HCT116 (cell line): Measurements from ENCODE around the gene TENM3. TPM values are rescaled to one million over a fixed set of nuclear protein-coding genes. Genes with fewer than 3 reads are reported as not detected.

Experiments
- ATAC-seq: fragments of 200-7000 bp; cut with Tn5 transposase; 2 replicates; pipeline ENCODE4 v1.9.1; 2020; ENCODE audit warnings: mild to moderate bottlenecking, moderate library complexity
- BruUV-seq: library from RNA; stranded (reverse); fragments of 400-500 nt; replicated peaks from 2 replicates; lab custom pipeline; 2021; lab: Mats Ljungman, UMichigan
- CTCF ChIA-PET: fragments of 300-600 bp; sonication (Branson Sonifier 250); formaldehyde crosslinking; loops from one replicate; lab custom pipeline; 2021; ENCODE audit warnings: antibody characterized with exemption; lab: Charles Lee
- POLR2A ChIA-PET: fragments of 300-600, 350-600 bp; sonication (Branson Sonifier 250); formaldehyde crosslinking; loops from one replicate; lab custom pipeline; 2021; ENCODE audit warnings: antibody characterized with exemption; lab: Charles Lee
- RAD21 ChIA-PET, 2 experiments: fragments of 300-600 bp; sonication (Branson Sonifier 250); formaldehyde crosslinking; loops; one replicate each; lab custom pipeline; 2023; ENCODE audit warnings: low total read pairs in 2 of 2; ENCODE audit not compliant: uncharacterized antibody in 2 of 2, unreplicated experiment in 2 of 2, low non-redundant PET in 1 of 2; lab: Charles Lee
- DNase-seq: peaks from one replicate; pipeline ENCODE4 v3.0.0-alpha.2; 2010; ENCODE audit warnings: low read depth, low spot score
- H2AFZ ChIP-seq: fragments of 200-600 bp; shearing (Covaris generic), sonication (generic); 2 replicates; pipeline ENCODE4 v1.6.1; 2017; ENCODE audit warnings: low read depth, mixed run types, mixed read lengths, antibody characterized with exemption, low read length; ENCODE audit not compliant: poor library complexity, severe bottlenecking
- H3K27ac ChIP-seq: 2 replicates; pipeline ENCODE4 v1.5.1; 2012; ENCODE audit warnings: low read depth, low read length
- H3K27me3 ChIP-seq: fragments of 200-600 bp; sonication (generic); 2 replicates; pipeline ENCODE4 v1.6.1; 2016; ENCODE audit warnings: mixed run types, low read length, mixed read lengths; ENCODE audit not compliant: insufficient read depth
- H3K36me3 ChIP-seq, 2 experiments: fragments of 200-500 bp in 1 of 2; fragments of 200-600 bp in 1 of 2; sonication (Bioruptor generic) in 1 of 2; sonication (generic) in 1 of 2; 2 replicates each; pipeline versions ENCODE4 v1.5.1 to v1.6.1; 2014 to 2016; ENCODE audit warnings: low read length in 2 of 2, inconsistent platforms in 1 of 2, mixed read lengths in 1 of 2, mixed run types in 1 of 2; ENCODE audit not compliant: insufficient read depth in 2 of 2, control insufficient read depth in 1 of 2
- H3K4me1 ChIP-seq, 2 experiments: fragments of 200-600 bp in 1 of 2; sonication (generic) in 1 of 2; 2 replicates each; pipeline versions ENCODE4 v1.5.1 to v1.6.1; 2012 to 2017; ENCODE audit warnings: low read length in 2 of 2, inconsistent platforms in 1 of 2, mild to moderate bottlenecking in 1 of 2, mixed read lengths in 1 of 2, mixed run types in 1 of 2, moderate library complexity in 1 of 2; ENCODE audit not compliant: insufficient read depth in 2 of 2, control insufficient read depth in 1 of 2
- H3K4me2 ChIP-seq: fragments of 200-600 bp; sonication (generic); 2 replicates; pipeline ENCODE4 v1.6.1; 2017; ENCODE audit warnings: mixed run types, low read length, mixed read lengths
- H3K4me3 ChIP-seq, 2 experiments: fragments of 200-600 bp in 1 of 2; sonication (generic) in 1 of 2; replicated peaks in 1 of 2; 2 replicates each; pipeline ENCODE4 v1.5.1; 2011 to 2016; ENCODE audit warnings: low read length in 2 of 2, control low read depth in 1 of 2, low read depth in 1 of 2, mild to moderate bottlenecking in 1 of 2, mixed read lengths in 1 of 2, mixed run types in 1 of 2
- H3K79me2 ChIP-seq: fragments of 200-600 bp; sonication (generic); 2 replicates; pipeline ENCODE4 v1.6.1; 2017; ENCODE audit warnings: mild to moderate bottlenecking, mixed run types, low read length, moderate library complexity, mixed read lengths; ENCODE audit not compliant: insufficient read depth
- H3K9ac ChIP-seq: fragments of 200-600 bp; sonication (generic); 2 replicates; pipeline ENCODE4 v1.6.1; 2016; ENCODE audit warnings: low read length, mixed read lengths
- H3K9me2 ChIP-seq: fragments of 200-600 bp; sonication (generic), shearing (Covaris generic); 2 replicates; pipeline ENCODE4 v1.6.1; 2017; ENCODE audit warnings: mixed run types, mild to moderate bottlenecking, moderate library complexity; ENCODE audit not compliant: insufficient read depth
- H3K9me3 ChIP-seq, 2 experiments: fragments of 200-500 bp in 1 of 2; fragments of 200-600 bp in 1 of 2; sonication (Bioruptor generic) in 1 of 2; sonication (generic) in 1 of 2; 2 replicates each; pipeline ENCODE4 v1.6.1; 2014 to 2017; ENCODE audit warnings: low read length in 2 of 2, mixed read lengths in 2 of 2, inconsistent platforms in 1 of 2, low read depth in 1 of 2, mild to moderate bottlenecking in 1 of 2, mixed run types in 1 of 2, moderate library complexity in 1 of 2; ENCODE audit not compliant: control insufficient read depth in 1 of 2, insufficient read depth in 1 of 2
- H4K20me1 ChIP-seq: fragments of 200-600 bp; sonication (generic), shearing (Covaris generic); 2 replicates; pipeline ENCODE4 v1.6.1; 2017; ENCODE audit warnings: mixed run types, mild to moderate bottlenecking, moderate library complexity; ENCODE audit not compliant: insufficient read depth
- ELF1 ChIP-seq: IDR thresholded peaks from 2 replicates; pipeline ENCODE4 v1.6.1; 2012; ENCODE audit warnings: low read depth, borderline replicate concordance
- EZH2phosphoT487 ChIP-seq: fragments of 200-600 bp; IDR thresholded peaks from 2 replicates; pipeline ENCODE4 v1.6.1; 2018; ENCODE audit warnings: antibody characterized with exemption, borderline replicate concordance
- FOSL1 ChIP-seq: IDR thresholded peaks from 2 replicates; pipeline ENCODE4 v1.6.1; 2012; ENCODE audit warnings: low read depth
- JUND ChIP-seq: IDR thresholded peaks from 2 replicates; pipeline ENCODE4 v1.6.1; 2012
- MAX ChIP-seq: IDR thresholded peaks from 2 replicates; pipeline ENCODE4 v1.6.1; 2012
- POLR2A ChIP-seq: IDR thresholded peaks from 2 replicates; pipeline ENCODE4 v1.7.0; 2011; ENCODE audit warnings: borderline replicate concordance; ENCODE audit not compliant: insufficient read depth, insufficient read length; ENCODE audit errors: extremely low read depth
- POLR2AphosphoS5 ChIP-seq: IDR thresholded peaks from 2 replicates; pipeline ENCODE4 v1.6.1; 2011; ENCODE audit warnings: mild to moderate bottlenecking, low read depth, low read length, moderate library complexity
- RAD21 ChIP-seq: IDR thresholded peaks from 2 replicates; pipeline ENCODE4 v1.6.1; 2012; ENCODE audit warnings: low read depth, mild to moderate bottlenecking
- SIN3A ChIP-seq: IDR thresholded peaks from 2 replicates; pipeline ENCODE4 v1.6.1; 2012; ENCODE audit warnings: low read depth
- SP1 ChIP-seq: IDR thresholded peaks from 2 replicates; pipeline ENCODE4 v1.6.1; 2012; ENCODE audit warnings: low read depth
- SRF ChIP-seq: IDR thresholded peaks from 2 replicates; pipeline ENCODE4 v1.6.1; 2012; ENCODE audit warnings: low read depth
- TCF7L2 ChIP-seq: IDR thresholded peaks from 2 replicates; pipeline ENCODE4 v1.7.0; 2011; ENCODE audit warnings: borderline replicate concordance, inconsistent platforms; ENCODE audit not compliant: insufficient read depth, insufficient read length; ENCODE audit errors: extremely low read depth
- ZBTB33 ChIP-seq: IDR thresholded peaks from 2 replicates; pipeline ENCODE4 v1.6.1; 2011; ENCODE audit warnings: mild to moderate bottlenecking, low read length, moderate library complexity; ENCODE audit not compliant: insufficient replicate concordance; ENCODE audit errors: extremely low read depth
- ZFX ChIP-seq: fragments of 450-650 bp; IDR thresholded peaks from 2 replicates; pipeline ENCODE4 v1.6.1; 2017
- ZNF274 ChIP-seq: fragments of 200-500 bp; sonication (Bioruptor generic); IDR thresholded peaks from 2 replicates; pipeline ENCODE4 v1.6.1; 2014; ENCODE audit warnings: mild to moderate bottlenecking, low read depth, low read length, inconsistent platforms
- intact Hi-C: fragments of 100-400 bp; cut with micrococcal nuclease; formaldehyde crosslinking; loops from 2 replicates; pipeline ENCODE4 v1.10.0; 2022
- total RNA-seq: library from RNA; stranded (reverse); gene quantifications from one replicate; pipeline ENCODE4 v1.2.1, GENCODE V29; 2021; ENCODE audit not compliant: unreplicated experiment
- TF ChIP-seq, protein P1 (sequence below): IDR thresholded peaks from 2 replicates; pipeline ENCODE4 v1.6.1; 2012
- TF ChIP-seq, protein P2 (sequence below), 3 experiments: fragments of 200-600 bp in 1 of 3; sonication (generic) in 1 of 3; IDR thresholded peaks in 2 of 3; conservative IDR thresholded peaks in 1 of 3; 2 replicates each; pipeline ENCODE4 v1.5.1; 2012 to 2017; ENCODE audit warnings: low read depth in 2 of 3, low read length in 2 of 3, antibody characterized with exemption in 1 of 3, borderline replicate concordance in 1 of 3, control low read depth in 1 of 3, mild to moderate bottlenecking in 1 of 3, mixed read lengths in 1 of 3, mixed run types in 1 of 3, moderate library complexity in 1 of 3; ENCODE audit not compliant: insufficient read depth in 1 of 3

Gene TENM3
- total RNA-seq, 1 experiment from 2014 or later = 0.54 TPM

- H2AFZ ChIP-seq = no peak overlapping the region
- CTCF ChIA-PET = no interaction called here
- H3K9me2 ChIP-seq = no peaks in the 10 kb centered on the region
- no peak for DNase-seq
- H4K20me1 ChIP-seq = no peaks in the 10 kb centered on the region
- H3K79me2 ChIP-seq = no peaks in the 10 kb centered on the region
- TF ChIP-seq EZH2phosphoT487 (no peak), ELF1 (no peak), SIN3A (no peak), TCF7L2 (no peak), ZNF274 (no peak), POLR2A (no peak), MAX (no peak), SP1 (no peak), ZFX (no peak), JUND (no peak), FOSL1 (no peak), POLR2AphosphoS5 (no peak), SRF (no peak), RAD21 (no peak), ZBTB33 (no peak)
- TF ChIP-seq, protein P1, sequence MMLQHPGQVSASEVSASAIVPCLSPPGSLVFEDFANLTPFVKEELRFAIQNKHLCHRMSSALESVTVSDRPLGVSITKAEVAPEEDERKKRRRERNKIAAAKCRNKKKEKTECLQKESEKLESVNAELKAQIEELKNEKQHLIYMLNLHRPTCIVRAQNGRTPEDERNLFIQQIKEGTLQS = no peak
- TF ChIP-seq, protein P2, sequence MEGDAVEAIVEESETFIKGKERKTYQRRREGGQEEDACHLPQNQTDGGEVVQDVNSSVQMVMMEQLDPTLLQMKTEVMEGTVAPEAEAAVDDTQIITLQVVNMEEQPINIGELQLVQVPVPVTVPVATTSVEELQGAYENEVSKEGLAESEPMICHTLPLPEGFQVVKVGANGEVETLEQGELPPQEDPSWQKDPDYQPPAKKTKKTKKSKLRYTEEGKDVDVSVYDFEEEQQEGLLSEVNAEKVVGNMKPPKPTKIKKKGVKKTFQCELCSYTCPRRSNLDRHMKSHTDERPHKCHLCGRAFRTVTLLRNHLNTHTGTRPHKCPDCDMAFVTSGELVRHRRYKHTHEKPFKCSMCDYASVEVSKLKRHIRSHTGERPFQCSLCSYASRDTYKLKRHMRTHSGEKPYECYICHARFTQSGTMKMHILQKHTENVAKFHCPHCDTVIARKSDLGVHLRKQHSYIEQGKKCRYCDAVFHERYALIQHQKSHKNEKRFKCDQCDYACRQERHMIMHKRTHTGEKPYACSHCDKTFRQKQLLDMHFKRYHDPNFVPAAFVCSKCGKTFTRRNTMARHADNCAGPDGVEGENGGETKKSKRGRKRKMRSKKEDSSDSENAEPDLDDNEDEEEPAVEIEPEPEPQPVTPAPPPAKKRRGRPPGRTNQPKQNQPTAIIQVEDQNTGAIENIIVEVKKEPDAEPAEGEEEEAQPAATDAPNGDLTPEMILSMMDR (IDR thresholded peaks at IDR 0.05 in 2 of 3, conservative IDR thresholded peaks at IDR 0.05 in 1 of 3; ENCODE audit: borderline replicate concordance in 1 of 3, insufficient read depth in 1 of 3, low read depth in 2 of 3, low read length in 2 of 3) = no peak
- TF ChIP-seq, all 23 proteins: peak for 0
- no peaks in the 10 kb centered on the region for H3K36me3 ChIP-seq
- no peak overlapping the region for H3K27ac ChIP-seq
- no peak overlapping the region for H3K9ac ChIP-seq
- BruUV-seq = no TSS peak
- H3K4me3 ChIP-seq = no peak overlapping the region
- ChIA-PET RAD21 (no interaction called here), POLR2A (no interaction called here)
- no peaks in the 10 kb centered on the region for H3K9me3 ChIP-seq
- peaks cover 0 to 25% of the 10 kb centered on the region in 2 experiments; a peak in 2 of 4 replicates for H3K4me1 ChIP-seq
- H3K4me2 ChIP-seq = no peak overlapping the region
- no peak for ATAC-seq
- H3K27me3 ChIP-seq = no peaks in the 10 kb centered on the region
- intact Hi-C loops = no loop called here
Measured at GRCh38 chr4:182245041-182245440, 1.8 kb downstream of the TENM3 start.
